GM21576 (cell line): ENCODE results near the gene PRSS22.
"Not testable (repeated sequence)": the region's sequence is repeated elsewhere in the genome, so short reads cannot be mapped to it uniquely, and the experiment has no call there.

Experiments used
- ATAC-seq: cut with Tn5 transposase; IDR thresholded peaks from one replicate; pipeline ENCODE4 v1.9.1; 2021; ENCODE audit warnings: mild to moderate bottlenecking, moderate library complexity; ENCODE audit not compliant: unreplicated experiment

Gene PRSS22

GRCh38 chr16:2857451-2858244 is at the start of gene PRSS22:
Gene PRSS22, minus strand, starts transcription at chr16:2858170. Its CDS starts 66 bp downstream, at chr16:2858104.
- no peak for ATAC-seq

GRCh38 chr16:2907084-2907753 is 49.2 kb upstream of the PRSS22 start:
- ATAC-seq, result not testable (repeated sequence)

GRCh38 chr16:2905988-2906387 is 48.0 kb upstream of the PRSS22 start:
- ATAC-seq, result no peak

GRCh38 chr16:2905241-2905987 is 47.4 kb upstream of the PRSS22 start:
- peak; percentile 63 for ATAC-seq

GRCh38 chr16:2904922-2905240 is 46.9 kb upstream of the PRSS22 start:
- peak; percentile 8 for ATAC-seq

- peak; percentile 44 for ATAC-seq
These were observed 46.3 kb upstream of the PRSS22 start for GRCh38 chr16:2904100-2904921.

GRCh38 chr16:2902337-2903130 is 44.6 kb upstream of the PRSS22 start:
- no peak for ATAC-seq

GRCh38 chr16:2900526-2901075 is 42.6 kb upstream of the PRSS22 start:
- ATAC-seq, result no peak

- ATAC-seq, result no peak
These were observed 41.6 kb upstream of the PRSS22 start for GRCh38 chr16:2899564-2900072.

- ATAC-seq, result no peak
These were observed 41.0 kb upstream of the PRSS22 start for GRCh38 chr16:2898831-2899563.

- ATAC-seq, result no peak
These were observed 39.1 kb upstream of the PRSS22 start for GRCh38 chr16:2897110-2897509.

- ATAC-seq, result no peak
These were observed 38.6 kb upstream of the PRSS22 start for GRCh38 chr16:2896480-2897010.

GRCh38 chr16:2895813-2896212 is 37.8 kb upstream of the PRSS22 start:
- ATAC-seq, result no peak

- no peak for ATAC-seq
These were observed 36.3 kb upstream of the PRSS22 start for GRCh38 chr16:2894231-2894630.

- no peak for ATAC-seq
These were observed 26.1 kb upstream of the PRSS22 start for GRCh38 chr16:2884041-2884451.

GRCh38 chr16:2883458-2883908 is 25.5 kb upstream of the PRSS22 start:
- ATAC-seq, result no peak

- ATAC-seq, result peak; percentile 91
These were observed 24.9 kb upstream of the PRSS22 start, which contains the start of gene FLYWCH2 for GRCh38 chr16:2882650-2883457. Gene FLYWCH2, plus strand, starts transcription at chr16:2883215. Its CDS starts 13,235 bp downstream, at chr16:2896450.
